ENCODE measurements around the gene GAPDHS. TPM values are rescaled to one million over a fixed set of nuclear protein-coding genes. Genes with fewer than 3 reads are reported as not detected.

Gene GAPDHS
- total RNA-seq, 1 experiment from 2014 or later = not detected

DNA sequence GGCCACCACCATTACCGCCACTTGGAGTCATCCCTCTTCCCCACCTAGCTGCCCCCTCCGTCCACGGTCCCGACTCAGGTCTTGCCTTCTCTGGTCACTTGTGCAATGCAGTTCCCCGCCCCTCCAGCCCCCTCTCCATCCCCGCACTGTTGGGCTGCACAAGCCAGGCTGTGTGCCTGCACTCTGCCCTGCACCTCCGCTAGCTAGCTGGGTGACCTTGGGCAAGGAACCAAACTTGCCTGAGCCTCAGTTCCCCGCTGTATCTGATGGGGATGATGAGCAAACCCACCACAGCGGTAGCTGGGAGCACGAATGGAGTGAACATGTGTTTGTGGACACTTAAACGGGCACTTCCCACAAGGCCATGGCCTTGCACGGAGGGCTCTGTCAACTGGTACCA is 6.6 kb downstream of the GAPDHS start:
- H3K9me3 ChIP-seq (ENCODE audit: low read depth, low read length, poor library complexity, severe bottlenecking) = no peaks in the 10 kb centered on the region
- H3K27ac ChIP-seq (ENCODE audit: low read depth, low read length, poor library complexity, severe bottlenecking) = no peak overlapping the region
- ChIA-PET CTCF (no interaction called here), POLR2A (ENCODE audit: low non-redundant PET) (no interaction called here)
- H3K36me3 ChIP-seq (ENCODE audit: insufficient read depth, low read length, poor library complexity, severe bottlenecking) = no peaks in the 10 kb centered on the region
- no peaks in the 10 kb centered on the region for H3K27me3 ChIP-seq (replicated peaks; ENCODE audit: insufficient read depth, low read depth, low read length, poor library complexity)
- intact Hi-C loops (cut with micrococcal nuclease; ENCODE audit: unreplicated experiment) = no loop called here
- no peak for DNase-seq (ENCODE audit: low spot score)
- TF ChIP-seq, protein P1, sequence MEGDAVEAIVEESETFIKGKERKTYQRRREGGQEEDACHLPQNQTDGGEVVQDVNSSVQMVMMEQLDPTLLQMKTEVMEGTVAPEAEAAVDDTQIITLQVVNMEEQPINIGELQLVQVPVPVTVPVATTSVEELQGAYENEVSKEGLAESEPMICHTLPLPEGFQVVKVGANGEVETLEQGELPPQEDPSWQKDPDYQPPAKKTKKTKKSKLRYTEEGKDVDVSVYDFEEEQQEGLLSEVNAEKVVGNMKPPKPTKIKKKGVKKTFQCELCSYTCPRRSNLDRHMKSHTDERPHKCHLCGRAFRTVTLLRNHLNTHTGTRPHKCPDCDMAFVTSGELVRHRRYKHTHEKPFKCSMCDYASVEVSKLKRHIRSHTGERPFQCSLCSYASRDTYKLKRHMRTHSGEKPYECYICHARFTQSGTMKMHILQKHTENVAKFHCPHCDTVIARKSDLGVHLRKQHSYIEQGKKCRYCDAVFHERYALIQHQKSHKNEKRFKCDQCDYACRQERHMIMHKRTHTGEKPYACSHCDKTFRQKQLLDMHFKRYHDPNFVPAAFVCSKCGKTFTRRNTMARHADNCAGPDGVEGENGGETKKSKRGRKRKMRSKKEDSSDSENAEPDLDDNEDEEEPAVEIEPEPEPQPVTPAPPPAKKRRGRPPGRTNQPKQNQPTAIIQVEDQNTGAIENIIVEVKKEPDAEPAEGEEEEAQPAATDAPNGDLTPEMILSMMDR (conservative IDR thresholded peaks at IDR 0.05; ENCODE audit: low read depth, low read length) = no peak
- no peak for TF ChIP-seq EZH2 (IDR thresholded peaks at IDR 0.05; ENCODE audit: borderline replicate concordance, low read depth, low read length, poor library complexity, severe bottlenecking)
- no peak overlapping the region for H3K4me3 ChIP-seq (ENCODE audit: low read depth, low read length, poor library complexity, severe bottlenecking)
- peaks cover 7% of the 10 kb centered on the region for H3K4me1 ChIP-seq (ENCODE audit: insufficient read depth, low read length, poor library complexity, severe bottlenecking)
- BruUV-seq (replicated peaks) = no TSS peak

DNA sequence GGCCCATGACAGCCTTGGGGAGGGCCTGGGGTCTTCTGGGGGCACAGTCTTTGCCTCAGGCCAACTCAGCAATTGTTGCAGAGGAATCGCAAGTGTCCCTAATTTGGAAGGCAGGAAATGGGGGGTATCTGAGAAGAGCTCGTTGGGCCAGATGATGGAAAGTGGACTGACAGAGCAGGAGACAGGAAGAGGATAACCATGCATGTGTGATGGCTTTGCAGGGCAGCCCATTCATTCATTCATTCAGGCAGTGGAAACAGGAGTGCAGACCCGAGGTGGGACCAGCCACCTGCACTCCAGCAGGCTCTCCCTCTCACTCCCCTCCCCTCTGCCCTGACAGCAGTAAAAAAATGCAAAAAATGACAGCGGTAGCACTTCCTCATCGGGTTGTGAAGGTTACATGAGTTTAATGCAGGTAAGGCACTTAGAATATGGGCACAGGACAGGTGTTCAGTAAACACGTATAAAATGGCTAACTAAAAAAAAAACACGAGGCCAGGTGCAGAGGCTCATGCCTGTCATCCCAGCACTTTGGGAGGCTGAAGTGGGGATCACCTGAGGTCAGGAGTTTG is 7.2 kb downstream of the GAPDHS start:
- POLR2A ChIA-PET (ENCODE audit: low non-redundant PET) = no interaction called here
- no peak for TF ChIP-seq EZH2 (IDR thresholded peaks at IDR 0.05; ENCODE audit: borderline replicate concordance, low read depth, low read length, poor library complexity, severe bottlenecking)
- TF ChIP-seq, protein P1 (conservative IDR thresholded peaks at IDR 0.05; ENCODE audit: low read depth, low read length) = no peak
- Histone ChIP-seq H3K27ac (ENCODE audit: low read depth, low read length, poor library complexity, severe bottlenecking) (no peak overlapping the region), H3K9me3 (ENCODE audit: low read depth, low read length, poor library complexity, severe bottlenecking) (no peaks in the 10 kb centered on the region), H3K4me3 (ENCODE audit: low read depth, low read length, poor library complexity, severe bottlenecking) (no peak overlapping the region), H3K27me3 (replicated peaks; ENCODE audit: insufficient read depth, low read depth, low read length, poor library complexity) (no peaks in the 10 kb centered on the region), H3K36me3 (ENCODE audit: insufficient read depth, low read length, poor library complexity, severe bottlenecking) (no peaks in the 10 kb centered on the region), H3K4me1 (ENCODE audit: insufficient read depth, low read length, poor library complexity, severe bottlenecking) (peaks cover 7% of the 10 kb centered on the region)
- BruUV-seq (replicated peaks) = no TSS peak
- CTCF ChIA-PET = no interaction called here
- intact Hi-C loops (cut with micrococcal nuclease; ENCODE audit: unreplicated experiment) = no loop called here
- DNase-seq (ENCODE audit: low spot score) = no peak

DNA sequence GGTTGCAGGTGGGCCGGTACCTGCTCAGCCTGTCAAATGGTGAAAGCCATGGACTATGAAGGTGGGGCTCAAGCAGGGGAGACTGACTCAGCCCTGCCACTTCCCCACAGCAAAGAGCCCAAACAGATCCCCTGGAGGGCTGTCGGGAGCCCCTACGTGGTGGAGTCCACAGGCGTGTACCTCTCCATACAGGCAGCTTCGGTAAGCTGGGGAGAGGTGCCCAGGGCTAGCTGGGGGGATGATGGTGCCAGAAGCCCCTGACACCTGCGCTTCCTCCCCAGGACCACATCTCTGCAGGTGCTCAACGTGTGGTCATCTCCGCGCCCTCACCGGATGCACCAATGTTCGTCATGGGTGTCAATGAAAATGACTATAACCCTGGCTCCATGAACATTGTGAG is 9.0 kb downstream of the GAPDHS start:
- TF ChIP-seq EZH2 (IDR thresholded peaks at IDR 0.05; ENCODE audit: borderline replicate concordance, low read depth, low read length, poor library complexity, severe bottlenecking) = no peak
- TF ChIP-seq, protein P1 (conservative IDR thresholded peaks at IDR 0.05; ENCODE audit: low read depth, low read length) = no peak
- ChIA-PET CTCF (no interaction called here), POLR2A (ENCODE audit: low non-redundant PET) (no interaction called here)
- intact Hi-C loops (cut with micrococcal nuclease; ENCODE audit: unreplicated experiment) = no loop called here
- Histone ChIP-seq H3K9me3 (ENCODE audit: low read depth, low read length, poor library complexity, severe bottlenecking) (no peaks in the 10 kb centered on the region), H3K4me3 (ENCODE audit: low read depth, low read length, poor library complexity, severe bottlenecking) (no peak overlapping the region), H3K36me3 (ENCODE audit: insufficient read depth, low read length, poor library complexity, severe bottlenecking) (no peaks in the 10 kb centered on the region), H3K27me3 (replicated peaks; ENCODE audit: insufficient read depth, low read depth, low read length, poor library complexity) (no peaks in the 10 kb centered on the region), H3K4me1 (ENCODE audit: insufficient read depth, low read length, poor library complexity, severe bottlenecking) (peaks cover 11% of the 10 kb centered on the region), H3K27ac (ENCODE audit: low read depth, low read length, poor library complexity, severe bottlenecking) (no peak overlapping the region)
- BruUV-seq (replicated peaks) = no TSS peak
- no peak for DNase-seq (ENCODE audit: low spot score)

Data from A673 (cell line).